B cell (primary cell): ENCODE measurements around the gene SSRP1.
"Not testable (repeated sequence)": the region's sequence is repeated elsewhere in the genome, so short reads cannot be mapped to it uniquely, and the experiment has no call there.

ENCODE experiments used
- EZH2 ChIP-seq: IDR thresholded peaks from 2 replicates; pipeline ENCODE4 v1.6.1; 2012; ENCODE audit warnings: borderline replicate concordance, low read depth, mild to moderate bottlenecking, moderate library complexity, low read length; ENCODE audit not compliant: insufficient read depth, poor library complexity, severe bottlenecking
- TF ChIP-seq, protein P1 (sequence below): fragments of 200-600 bp; IDR thresholded peaks from one replicate; pipeline ENCODE4 v1.8.0; 2022; ENCODE audit warnings: antibody characterized with exemption, mild to moderate bottlenecking

GRCh38 chr11:57281546-57281945, 54.1 kb downstream of the SSRP1 start:
- not testable (repeated sequence) for TF ChIP-seq EZH2
- TF ChIP-seq, protein P1, sequence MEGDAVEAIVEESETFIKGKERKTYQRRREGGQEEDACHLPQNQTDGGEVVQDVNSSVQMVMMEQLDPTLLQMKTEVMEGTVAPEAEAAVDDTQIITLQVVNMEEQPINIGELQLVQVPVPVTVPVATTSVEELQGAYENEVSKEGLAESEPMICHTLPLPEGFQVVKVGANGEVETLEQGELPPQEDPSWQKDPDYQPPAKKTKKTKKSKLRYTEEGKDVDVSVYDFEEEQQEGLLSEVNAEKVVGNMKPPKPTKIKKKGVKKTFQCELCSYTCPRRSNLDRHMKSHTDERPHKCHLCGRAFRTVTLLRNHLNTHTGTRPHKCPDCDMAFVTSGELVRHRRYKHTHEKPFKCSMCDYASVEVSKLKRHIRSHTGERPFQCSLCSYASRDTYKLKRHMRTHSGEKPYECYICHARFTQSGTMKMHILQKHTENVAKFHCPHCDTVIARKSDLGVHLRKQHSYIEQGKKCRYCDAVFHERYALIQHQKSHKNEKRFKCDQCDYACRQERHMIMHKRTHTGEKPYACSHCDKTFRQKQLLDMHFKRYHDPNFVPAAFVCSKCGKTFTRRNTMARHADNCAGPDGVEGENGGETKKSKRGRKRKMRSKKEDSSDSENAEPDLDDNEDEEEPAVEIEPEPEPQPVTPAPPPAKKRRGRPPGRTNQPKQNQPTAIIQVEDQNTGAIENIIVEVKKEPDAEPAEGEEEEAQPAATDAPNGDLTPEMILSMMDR, result not testable (repeated sequence)
